B cell (primary cell): ENCODE measurements around the gene DISP2. TPM values are rescaled to one million over a fixed set of nuclear protein-coding genes. Genes with fewer than 3 reads are reported as not detected.
A peak's percentile ranks its signal among the peaks of the same experiment; 100 is the strongest.

ENCODE experiments used
- ATAC-seq: fragments of 200-7000 bp; cut with Tn5 transposase; one replicate; pipeline ENCODE4 v1.10.0; 2021; ENCODE audit warnings: low read depth, mild to moderate bottlenecking, moderate number of reproducible peaks, moderate library complexity
- CTCF ChIA-PET: fragments of 350-600 bp; sonication (Branson Sonifier 250); formaldehyde crosslinking; loops from one replicate; lab custom pipeline; 2021; ENCODE audit warnings: antibody characterized with exemption, inconsistent platforms; lab: Charles Lee
- POLR2A ChIA-PET: fragments of 350-600 bp; sonication (Branson Sonifier 250); formaldehyde crosslinking; loops from one replicate; lab custom pipeline; 2021; ENCODE audit warnings: antibody characterized with exemption; lab: Charles Lee
- DNase-seq: peaks from one replicate; pipeline ENCODE4 v3.0.0; 2013
- H2AFZ ChIP-seq: 2 replicates; pipeline ENCODE4 v1.6.1; 2012; ENCODE audit warnings: mild to moderate bottlenecking, low read depth, low read length; ENCODE audit not compliant: insufficient read depth, poor library complexity, severe bottlenecking
- H3K27ac ChIP-seq, 2 donors: 1 replicate in 1 of 2; 2 replicates in 1 of 2; pipeline ENCODE4 v1.5.1; 2012 to 2013; ENCODE audit warnings: low read length in 2 of 2, mild to moderate bottlenecking in 2 of 2, moderate library complexity in 1 of 2
- H3K27me3 ChIP-seq, 4 experiments: fragments of 200-600 bp in 1 of 4; sonication (generic) in 1 of 4; replicated peaks in 1 of 4; 1 replicate in 2 of 4; 2 replicates in 2 of 4; pipeline versions ENCODE4 v1.6.1 to v1.7.0; 2013 to 2016; ENCODE audit warnings: low read length in 3 of 4, mild to moderate bottlenecking in 2 of 4, mixed read lengths in 1 of 4, moderate library complexity in 1 of 4; ENCODE audit not compliant: insufficient read depth in 4 of 4, control insufficient read depth in 3 of 4; ENCODE audit errors: control extremely low read depth in 1 of 4
- H3K36me3 ChIP-seq, 2 experiments: replicated peaks in 1 of 2; 1 replicate in 1 of 2; 2 replicates in 1 of 2; pipeline versions ENCODE4 v1.6.1 to v1.7.1; 2013; ENCODE audit warnings: low read length in 1 of 2; ENCODE audit not compliant: insufficient read depth in 2 of 2, control insufficient read depth in 1 of 2; ENCODE audit errors: control extremely low read depth in 1 of 2, extremely low read depth in 1 of 2
- H3K4me1 ChIP-seq, 2 donors: fragments of 200-600 bp in 1 of 2; sonication (generic) in 1 of 2; 1 replicate in 1 of 2; 2 replicates in 1 of 2; pipeline versions ENCODE4 v1.5.1 to v1.6.1; 2013 to 2017; ENCODE audit warnings: low read length in 2 of 2; ENCODE audit not compliant: control insufficient read depth in 2 of 2, insufficient read depth in 2 of 2
- H3K4me2 ChIP-seq: replicated peaks from 2 replicates; pipeline ENCODE3; 2012; ENCODE audit warnings: mild to moderate bottlenecking, low read depth, low read length; ENCODE audit not compliant: poor library complexity, severe bottlenecking
- H3K4me3 ChIP-seq, 5 experiments: fragments of 200-600 bp in 1 of 5; sonication (generic) in 1 of 5; 1 replicate in 3 of 5; 2 replicates in 2 of 5; pipeline versions ENCODE4 v1.5.1 to v1.7.0; 2011 to 2016; ENCODE audit warnings: low read length in 4 of 5, mild to moderate bottlenecking in 4 of 5, low read depth in 2 of 5, control low read depth in 1 of 5, moderate library complexity in 1 of 5; ENCODE audit not compliant: insufficient read depth in 1 of 5; ENCODE audit errors: control extremely low read depth in 1 of 5, extremely low read depth in 1 of 5
- H3K79me2 ChIP-seq: fragments of 200-600 bp; sonication (generic); one replicate; pipeline ENCODE4 v1.6.0; 2016; ENCODE audit warnings: low read length; ENCODE audit not compliant: control insufficient read depth, insufficient read depth
- H3K9ac ChIP-seq: fragments of 200-600 bp; sonication (generic); 2 replicates; pipeline ENCODE4 v1.6.1; 2017; ENCODE audit warnings: mild to moderate bottlenecking, low read length, moderate library complexity
- H3K9me3 ChIP-seq, 3 donors: one replicate each; pipeline versions ENCODE4 v1.6.1 to v1.7.1; 2013; ENCODE audit warnings: low read length in 2 of 3; ENCODE audit not compliant: control insufficient read depth in 2 of 3, insufficient read depth in 1 of 3; ENCODE audit errors: control extremely low read depth in 1 of 3
- H4K20me1 ChIP-seq: 2 replicates; pipeline ENCODE4 v1.6.0; 2012; ENCODE audit warnings: mild to moderate bottlenecking, low read length; ENCODE audit not compliant: insufficient read depth, control insufficient read depth, poor library complexity, severe bottlenecking
- H3K27ac Mint-ChIP-seq: one replicate; pipeline ENCODE4 v1.8.0; 2021; ENCODE audit warnings: mixed read lengths
- H3K27me3 Mint-ChIP-seq: one replicate; pipeline ENCODE4 v1.8.0; 2021; ENCODE audit warnings: mixed read lengths
- H3K4me1 Mint-ChIP-seq: one replicate; pipeline ENCODE4 v1.8.0; 2021; ENCODE audit warnings: mixed read lengths
- H3K4me3 Mint-ChIP-seq: one replicate; pipeline ENCODE4 v1.8.0; 2021; ENCODE audit warnings: mixed read lengths
- H3K9me3 Mint-ChIP-seq: one replicate; pipeline ENCODE4 v1.8.0; 2022; ENCODE audit warnings: mixed read lengths; ENCODE audit not compliant: insufficient read depth
- CTCF ChIP-seq: fragments of 200-600 bp; IDR thresholded peaks from one replicate; pipeline ENCODE4 v1.8.0; 2022; ENCODE audit warnings: antibody characterized with exemption, mild to moderate bottlenecking
- EZH2 ChIP-seq: IDR thresholded peaks from 2 replicates; pipeline ENCODE4 v1.6.1; 2012; ENCODE audit warnings: borderline replicate concordance, low read depth, mild to moderate bottlenecking, moderate library complexity, low read length; ENCODE audit not compliant: insufficient read depth, poor library complexity, severe bottlenecking
- WGBS: methylation state at CpG from one replicate; pipeline ENCODE4 v1.1.5; 2013; ENCODE audit warnings: missing lambda C conversion rate; ENCODE audit not compliant: insufficient coverage; 5-methylcytosine and 5-hydroxymethylcytosine counted together
- intact Hi-C: fragments of 100-400 bp; cut with micrococcal nuclease; formaldehyde crosslinking; loops from one replicate; pipeline ENCODE4 v1.10.0; 2022
- polyA plus RNA-seq: library from polyadenylated mRNA; depleted of rRNA; stranded (reverse); fragments of >200 nt; gene quantifications from 2 replicates; pipeline ENCODE4 v1.2.3, GENCODE V29; 2012
- total RNA-seq, 2 donors: library from RNA; stranded (reverse); fragments of 120-200 nt in 1 of 2; gene quantifications; 1 replicate in 1 of 2; 2 replicates in 1 of 2; pipeline versions ENCODE4 v1.2.3 to v1.2.4, GENCODE V29; 2013 to 2022

DISP2 gene
- total and polyA plus RNA-seq, 2 donors (not counting 1 experiment from before 2014, with no cell fraction given): 0.13 to 0.71 TPM

- no peaks in the 10 kb centered on the region for H3K9me3 ChIP-seq
- Mint-ChIP-seq H3K4me1 (peaks cover 35% of the 10 kb centered on the region), H3K4me3 (peak overlapping the region; percentile 85), H3K27me3 (no peaks in the 10 kb centered on the region), H3K27ac (peak overlapping the region; percentile 94), H3K9me3 (no peaks in the 10 kb centered on the region)
- no peaks in the 10 kb centered on the region for H4K20me1 ChIP-seq
- DNase-seq (peak; percentile 66), ATAC-seq (peak; percentile 50)
- peaks cover 6 to 41% of the 10 kb centered on the region in 2 experiments for H3K36me3 ChIP-seq
- intact Hi-C loops: loop anchor here (5.0 kb wide), 1 partner anchor 35 kb away; the partner anchor contains the start of gene BAHD1
- H3K27me3 ChIP-seq: no peaks in the 10 kb centered on the region
- WGBS: 51% methylated on average over 6 of the region's 8 CpGs
- peaks cover 24 to 29% of the 10 kb centered on the region in 2 donors for H3K4me1 ChIP-seq
- peak overlapping the region in 2 of 5 experiments; percentile 4 to 27 for H3K4me3 ChIP-seq
- H3K27ac ChIP-seq: peak overlapping the region; percentile 35 to 84
- H3K9ac ChIP-seq: peak overlapping the region; percentile 36
- H2AFZ ChIP-seq: no peak overlapping the region
- POLR2A ChIA-PET: interaction anchor here (0.9 to 2.3 kb wide), 2 partner anchors 9 to 25 kb away, joined by 4 to 8 read pairs; partner anchors contain the start of gene KNSTRN
- CTCF ChIA-PET: interaction anchor here (0.8 to 5.4 kb wide), 10 partner anchors 9 to 97 kb away, joined by 3 to 32 read pairs (median 6); partner anchors contain the start of gene BAHD1
- peak overlapping the region; percentile 55 for H3K4me2 ChIP-seq
- TF ChIP-seq EZH2: no peak
- TF ChIP-seq CTCF: no peak
- H3K79me2 ChIP-seq: peaks cover 13% of the 10 kb centered on the region
These were observed 49.4 kb downstream of the DISP2 start for GRCh38 chr15:40407330-40407990.

- H3K4me2 ChIP-seq: no peak overlapping the region
- no peak overlapping the region for H3K27ac ChIP-seq
- no peak overlapping the region for H3K4me3 ChIP-seq
- no peak for DNase-seq
- H2AFZ ChIP-seq: no peak overlapping the region
- Mint-ChIP-seq H3K4me3 (no peak overlapping the region), H3K9me3 (no peaks in the 10 kb centered on the region), H3K27ac (no peak overlapping the region), H3K27me3 (no peaks in the 10 kb centered on the region), H3K4me1 (peaks cover 32% of the 10 kb centered on the region)
- WGBS: 90% methylated on average over 3 of the region's 3 CpGs
- H3K9me3 ChIP-seq: no peaks in the 10 kb centered on the region
- peaks cover 6 to 57% of the 10 kb centered on the region in 2 experiments for H3K36me3 ChIP-seq
- TF ChIP-seq EZH2 (no peak), CTCF (no peak)
- intact Hi-C loops: loop anchor here (5.0 kb wide), 1 partner anchor 33 kb away; the partner anchor contains the start of gene BAHD1
- no peak for ATAC-seq
- peaks cover 13% of the 10 kb centered on the region for H3K79me2 ChIP-seq
- H3K9ac ChIP-seq: no peak overlapping the region
- ChIA-PET CTCF (interaction anchor here (0.6 kb wide), 1 partner anchor 347 kb away, joined by 3 read pairs; no protein-coding TSS in a partner anchor), POLR2A (no interaction called here)
- H3K27me3 ChIP-seq: no peaks in the 10 kb centered on the region
- H3K4me1 ChIP-seq: peaks cover 24 to 29% of the 10 kb centered on the region in 2 donors
- H4K20me1 ChIP-seq: no peaks in the 10 kb centered on the region
These were observed 51.3 kb downstream of the DISP2 start for GRCh38 chr15:40409366-40409765.
